ENCODE data around the gene EIF2S3. TPM values are rescaled to one million over a fixed set of nuclear protein-coding genes. Genes with fewer than 3 reads are reported as not detected.
A peak's percentile ranks its signal among the peaks of the same experiment; 100 is the strongest.

Gene EIF2S3
- total and polyA plus RNA-seq, 9 donors, result 121 to 384 (median 256) TPM

- H3K36me3 ChIP-seq, result no peaks in the 10 kb centered on the region
- H3K27ac ChIP-seq, result peak overlapping the region; percentile 88 to 90
- no peaks in the 10 kb centered on the region for H3K9me3 ChIP-seq
- no peaks in the 10 kb centered on the region for H3K4me1 ChIP-seq (ENCODE audit: insufficient read depth)
- intact Hi-C loops (cut with DNase I), result loop anchor here in 1 of 4 donors (10.0 kb wide), 1 partner anchor 121 kb away; the partner anchor contains the start of genes APOO and CXorf58
- H3K27me3 ChIP-seq, result no peaks in the 10 kb centered on the region
- peak overlapping the region; percentile 65 for H3K4me3 ChIP-seq
- peak in 1 of 5 donors; percentile 65 for DNase-seq
- TF ChIP-seq CTCF (IDR thresholded peaks at IDR 0.05) (no peak), POLR2A (IDR thresholded peaks at IDR 0.05) (peak; percentile 32), EP300 (IDR thresholded peaks at IDR 0.05) (no peak)
- WGBS, 3 donors, result 25 to 41% (median 26%) methylated on average over 20 to 46 of the region's 46 CpGs
These were observed 28.9 kb upstream of the EIF2S3 start for GRCh38 chrX:24025741-24026403.

- no peaks in the 10 kb centered on the region for H3K36me3 ChIP-seq
- peak overlapping the region in 1 of 2 donors; percentile 90 for H3K27ac ChIP-seq
- no peaks in the 10 kb centered on the region for H3K9me3 ChIP-seq
- intact Hi-C loops (cut with DNase I), result loop anchor here in 1 of 4 donors (10.0 kb wide), 1 partner anchor 122 kb away; the partner anchor contains the start of genes APOO and CXorf58
- no peaks in the 10 kb centered on the region for H3K27me3 ChIP-seq
- peak overlapping the region; percentile 65 for H3K4me3 ChIP-seq
- TF ChIP-seq EP300 (IDR thresholded peaks at IDR 0.05) (no peak), POLR2A (IDR thresholded peaks at IDR 0.05) (no peak), CTCF (IDR thresholded peaks at IDR 0.05) (no peak)
- H3K4me1 ChIP-seq (ENCODE audit: insufficient read depth), result no peaks in the 10 kb centered on the region
- WGBS, 3 donors, result 28 to 40% (median 36%) methylated on average over 13 of the region's 13 CpGs
- no peak for DNase-seq
These were observed 28.3 kb upstream of the EIF2S3 start for GRCh38 chrX:24026432-24026831.

- Histone ChIP-seq H3K9me3 (no peaks in the 10 kb centered on the region), H3K27me3 (no peaks in the 10 kb centered on the region), H3K36me3 (no peaks in the 10 kb centered on the region), H3K4me3 (peak within 1 kb of the TSS; percentile 65), H3K4me1 (ENCODE audit: insufficient read depth) (no peaks in the 10 kb centered on the region), H3K27ac (peak within 1 kb of the TSS; percentile 88 to 90)
- intact Hi-C loops (cut with DNase I), result loop anchor here in 1 of 4 donors (10.0 kb wide), 1 partner anchor 122 kb away; the partner anchor contains the start of genes APOO and CXorf58
- no peak for DNase-seq
- no peak for TF ChIP-seq EP300 (IDR thresholded peaks at IDR 0.05)
- no peak for TF ChIP-seq CTCF (IDR thresholded peaks at IDR 0.05)
- TF ChIP-seq POLR2A (IDR thresholded peaks at IDR 0.05), result no peak
- 75 to 80% (median 77%) methylated on average over 7 of the region's 7 CpGs for WGBS, 3 donors
These were observed 27.7 kb upstream of the EIF2S3 start, which contains the start of gene KLHL15 for GRCh38 chrX:24027086-24027485. Gene KLHL15 (minus strand): TSS chrX:24027186. CDS start chrX:24006693, 20,493 bp downstream.

- no peak for DNase-seq
- no peak overlapping the region for H3K27ac ChIP-seq
- H3K27me3 ChIP-seq, result no peaks in the 10 kb centered on the region
- intact Hi-C loops (cut with DNase I), result loop anchor here in 1 of 4 donors (10.0 kb wide), 1 partner anchor 123 kb away; the partner anchor contains the start of genes APOO and CXorf58
- no peak for TF ChIP-seq EP300 (IDR thresholded peaks at IDR 0.05)
- no peak for TF ChIP-seq POLR2A (IDR thresholded peaks at IDR 0.05)
- no peak for TF ChIP-seq CTCF (IDR thresholded peaks at IDR 0.05)
- H3K9me3 ChIP-seq, result no peaks in the 10 kb centered on the region
- no peaks in the 10 kb centered on the region for H3K36me3 ChIP-seq
- H3K4me3 ChIP-seq, result no peak overlapping the region
- 81 to 88% (median 84%) methylated on average over 6 of the region's 6 CpGs for WGBS, 3 donors
- H3K4me1 ChIP-seq (ENCODE audit: insufficient read depth), result no peaks in the 10 kb centered on the region
These were observed 26.8 kb upstream of the EIF2S3 start for GRCh38 chrX:24027985-24028384.

Data from ovary (tissue), 9 donors.